ENCODE results near the gene RBMS3. TPM values are rescaled to one million over a fixed set of nuclear protein-coding genes. Genes with fewer than 3 reads are reported as not detected.

RBMS3 gene
- 44.6 and 51.4 TPM in 2 replicates for total RNA-seq

GRCh38 chr3:29280404-29281093 lies at the start of gene RBMS3:
Gene RBMS3, plus strand, starts transcription at chr3:29281071.

